Endometrial microvascular endothelial cells (primary cell): Measurements from ENCODE around the gene GFRAL. TPM values are rescaled to one million over a fixed set of nuclear protein-coding genes. Genes with fewer than 3 reads are reported as not detected.

ENCODE experiments used
- in situ Hi-C: cut with HindIII; loops from 2 replicates; pipeline ENCODE4 v1.10.0; 2017; ENCODE audit warnings: low sequenced_read_pairs, low pct_unique_long_range_greater_than_20kb; ENCODE audit errors: inconsistent ontology term
- total RNA-seq: library from RNA; depleted of rRNA; stranded (reverse); fragments of >200 nt; gene quantifications from one replicate; pipeline ENCODE4 v1.2.3, GENCODE V29; 2015; ENCODE audit errors: inconsistent ontology term

GFRAL gene
- total RNA-seq, 1 donor from 2014 or later, result not detected

DNA sequence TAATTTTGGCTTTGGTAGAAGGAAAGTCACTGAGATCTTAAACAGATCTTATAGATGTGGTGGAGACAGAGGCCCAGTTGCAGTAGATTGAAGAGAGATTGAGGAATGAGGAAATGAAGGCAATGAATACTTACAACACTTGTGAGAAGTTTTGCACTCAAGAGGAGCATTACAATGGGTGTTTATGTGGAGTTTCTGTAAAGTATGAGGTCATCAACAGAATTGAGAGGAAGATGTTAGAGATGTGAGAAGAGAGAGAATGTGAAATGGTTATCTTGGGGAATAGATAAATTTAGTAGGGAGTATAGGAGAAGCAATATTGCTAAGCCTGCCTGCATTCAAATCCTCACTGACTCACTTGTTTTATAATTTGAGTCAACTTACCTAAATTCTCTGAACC is 83.4 kb downstream of the GFRAL start:
- in situ Hi-C loops, result no loop called here

DNA sequence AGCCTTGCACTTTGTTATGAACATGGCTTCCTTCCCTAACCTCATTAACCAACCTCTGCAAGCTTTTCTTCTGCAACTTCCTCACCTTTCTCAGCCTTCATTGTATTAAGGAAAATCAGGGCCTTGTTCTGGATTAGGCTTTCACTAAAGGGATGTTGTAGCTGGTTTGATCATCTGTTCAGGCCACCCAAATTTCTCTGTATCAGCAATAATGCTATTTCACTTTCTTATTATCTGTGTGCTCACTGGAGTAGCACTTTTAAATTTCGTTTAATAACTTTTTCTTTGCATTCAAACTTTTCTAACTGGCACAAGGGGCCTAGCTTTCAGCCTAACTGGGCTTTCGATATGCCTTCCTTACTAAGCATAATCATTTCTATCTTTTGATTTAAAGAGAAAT is 96.7 kb downstream of the GFRAL start:
- in situ Hi-C loops, result no loop called here

DNA sequence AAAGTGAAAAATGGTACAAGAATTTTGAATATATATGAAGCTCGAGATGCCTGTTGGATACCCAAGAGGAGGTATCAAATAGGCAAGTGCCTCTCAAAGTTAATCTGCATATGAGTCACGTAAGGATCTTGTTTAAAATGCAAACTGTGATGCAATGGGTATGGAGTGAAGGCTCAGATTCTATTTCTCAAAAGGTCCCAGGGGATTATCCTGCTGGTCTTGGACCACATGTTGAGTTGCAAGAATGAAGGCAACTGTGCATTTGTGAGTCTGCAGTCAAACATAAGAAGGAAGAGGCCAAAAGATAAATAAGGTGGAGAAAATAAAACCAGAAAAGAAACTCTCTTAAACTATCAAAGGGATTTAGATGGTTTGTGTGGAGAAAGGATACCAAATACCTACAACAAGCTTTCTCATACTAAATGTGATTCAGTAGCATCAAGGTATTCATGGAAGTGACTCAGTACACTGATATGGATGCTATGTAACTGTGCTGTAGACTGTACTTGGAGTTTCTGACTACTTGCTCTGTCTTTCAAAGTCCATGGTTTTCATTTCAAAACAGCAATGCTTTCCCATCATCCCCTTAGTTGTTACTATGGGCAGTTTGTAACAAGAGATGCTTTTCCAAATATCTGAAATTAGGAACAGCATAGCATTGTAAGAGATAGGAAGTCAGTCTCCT is 106.3 kb downstream of the GFRAL start:
- in situ Hi-C loops, result no loop called here

DNA sequence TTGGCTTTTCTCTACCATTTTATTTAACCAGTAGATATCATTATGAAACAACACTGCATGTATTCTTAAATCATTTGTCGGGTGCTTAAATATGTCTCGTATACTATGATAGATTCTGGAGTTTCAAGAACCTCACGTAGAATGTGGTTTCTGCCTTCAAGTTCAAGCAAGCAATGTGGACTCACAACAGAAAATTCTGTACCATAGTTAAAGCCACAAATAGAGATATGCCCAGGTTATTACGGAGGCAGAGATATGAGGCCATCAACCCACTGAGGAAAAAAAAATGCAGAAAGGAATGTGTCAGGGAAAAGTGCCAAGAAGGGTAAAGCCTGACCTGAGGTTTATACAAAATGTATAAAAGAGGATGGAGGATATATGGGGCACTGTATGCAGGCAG is 109.9 kb downstream of the GFRAL start:
- in situ Hi-C loops, result no loop called here

DNA sequence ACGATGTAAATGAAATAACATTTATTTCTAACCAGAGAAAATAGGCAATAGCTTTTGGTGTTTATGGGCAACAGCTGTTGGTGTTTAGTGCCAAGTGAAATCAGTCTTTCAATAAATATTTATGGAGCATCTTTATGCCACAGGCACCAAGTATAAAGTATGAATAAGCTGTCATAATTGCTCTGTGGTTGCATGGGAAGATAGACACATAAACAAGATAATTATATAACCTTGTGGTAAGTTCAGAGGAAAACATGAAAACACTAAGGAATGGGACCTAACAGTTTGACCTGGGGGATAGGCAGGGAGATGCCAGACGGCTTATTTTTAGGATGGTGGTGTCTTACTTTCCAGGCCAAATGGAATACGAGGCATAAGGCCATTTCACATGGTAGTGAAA is 110.9 kb downstream of the GFRAL start:
- in situ Hi-C loops, result no loop called here

DNA sequence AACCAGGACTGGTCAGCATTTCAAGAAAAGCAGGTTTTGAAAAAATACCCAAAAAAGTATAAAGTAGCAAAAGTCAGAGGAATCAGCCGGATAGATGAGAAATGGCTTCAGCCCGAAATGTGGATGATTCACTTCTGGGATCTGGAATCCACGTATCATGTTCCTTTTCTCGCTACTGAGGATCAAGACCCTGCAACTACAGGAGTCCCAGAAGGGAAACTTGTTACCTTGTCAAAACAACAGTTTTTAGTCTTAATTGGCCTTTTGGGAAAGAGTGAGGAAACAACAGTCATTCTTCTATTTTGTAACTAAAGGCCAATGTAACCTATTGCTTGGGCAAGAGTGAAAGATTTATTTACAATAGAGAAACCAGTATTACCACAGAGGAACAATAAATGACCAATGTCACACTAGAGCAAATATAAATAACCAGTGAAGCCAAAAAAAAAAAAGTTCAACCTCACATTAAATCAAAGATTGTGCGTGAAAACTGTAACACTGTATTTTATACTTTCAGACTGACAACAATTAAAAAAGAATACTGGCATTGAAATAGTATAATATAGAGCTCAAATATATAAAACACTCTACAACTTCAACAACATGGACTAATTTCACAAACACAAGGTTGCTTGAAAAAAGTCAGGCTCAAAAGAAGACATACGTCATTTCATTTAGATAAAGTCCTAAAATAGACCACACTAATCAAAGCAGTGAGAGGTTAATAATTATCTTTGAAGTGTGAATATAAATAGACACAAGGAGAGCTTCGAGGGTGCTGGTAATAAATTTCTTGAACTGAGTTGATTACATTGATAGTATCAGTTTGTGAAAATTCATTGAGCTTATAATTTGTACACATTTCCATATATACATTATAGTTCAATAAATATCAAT is 116.2 kb downstream of the GFRAL start:
- in situ Hi-C loops, result no loop called here

DNA sequence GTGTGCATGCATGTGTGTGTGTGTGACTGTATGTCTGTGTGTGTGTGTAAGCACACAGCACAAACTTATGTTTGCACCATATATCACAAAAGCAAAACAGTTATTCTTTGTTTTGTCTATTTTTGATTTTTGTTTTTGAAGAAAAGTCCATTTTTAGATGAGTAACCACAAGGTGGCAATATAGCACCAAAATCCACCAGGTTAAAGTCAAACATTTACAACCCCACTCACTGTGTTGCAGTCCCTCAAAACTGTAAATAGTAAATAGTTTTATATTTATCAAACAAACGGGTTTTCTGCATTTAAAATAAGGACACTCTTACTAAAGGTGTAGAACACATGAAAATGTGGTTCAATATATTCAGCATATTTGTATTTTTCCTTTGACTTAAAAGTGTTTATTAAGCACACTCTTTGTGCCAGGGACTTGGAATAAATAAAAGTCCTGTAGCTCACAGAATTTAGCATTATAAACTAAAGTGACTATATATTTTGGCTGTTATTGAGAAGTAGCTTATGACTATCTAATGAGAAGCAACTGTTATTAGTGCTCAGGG is 118.5 kb downstream of the GFRAL start:
- in situ Hi-C loops, result no loop called here

DNA sequence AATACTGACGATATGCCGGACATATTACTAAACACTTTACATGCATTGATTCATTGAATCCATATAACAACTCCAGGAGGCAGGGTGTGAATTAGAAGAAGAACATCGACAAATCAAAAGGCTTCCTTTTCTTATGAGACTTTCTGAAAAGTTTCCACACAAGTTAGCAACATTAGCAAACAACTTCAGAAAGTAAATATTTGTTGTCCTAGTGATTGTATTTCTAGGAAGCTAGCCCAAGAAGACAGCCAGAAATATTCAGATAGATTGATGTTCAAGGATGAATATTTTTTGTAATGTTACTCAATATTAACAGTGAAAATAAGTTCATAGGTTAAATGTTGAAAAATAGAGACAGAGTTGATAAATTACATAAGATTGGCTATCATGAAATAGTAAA is 120.6 kb downstream of the GFRAL start:
- in situ Hi-C loops, result no loop called here

DNA sequence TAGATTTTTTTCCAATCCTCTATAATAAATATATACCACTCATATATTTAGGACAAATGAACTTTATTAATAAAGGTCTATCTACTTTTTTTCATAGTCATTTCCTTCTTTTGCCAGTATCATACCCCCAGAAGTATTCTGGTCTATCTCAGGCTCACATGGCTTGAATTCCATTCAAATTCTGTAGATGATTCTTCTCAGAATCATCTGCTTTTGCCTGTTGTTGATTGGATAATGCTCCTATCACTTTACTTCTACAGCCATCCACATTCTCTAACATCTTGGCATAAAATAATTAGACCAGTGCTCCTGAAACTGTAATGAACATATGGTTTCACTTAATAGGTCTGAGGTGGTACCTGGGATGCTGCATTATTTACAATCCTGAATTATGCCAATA is 121.2 kb downstream of the GFRAL start:
- in situ Hi-C loops, result no loop called here

DNA sequence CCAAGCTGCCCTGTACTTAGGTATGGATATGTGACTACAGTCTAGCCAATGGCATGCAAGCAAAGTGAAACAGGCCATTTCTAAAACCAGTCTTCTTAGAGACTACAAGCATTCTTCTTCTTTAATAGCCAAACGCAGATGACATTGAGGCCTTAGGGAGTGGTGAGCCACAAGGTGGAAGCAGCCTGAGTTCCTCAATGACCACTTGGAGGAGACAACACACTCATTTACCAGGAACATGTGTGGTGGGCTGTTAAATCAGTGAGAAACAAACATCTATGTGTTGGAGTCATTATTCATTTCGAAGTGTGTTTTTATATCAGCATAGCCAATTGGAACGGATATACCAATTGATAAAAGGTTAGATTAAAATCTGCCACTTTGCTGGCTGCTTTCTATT is 122.0 kb downstream of the GFRAL start:
- in situ Hi-C loops, result no loop called here

DNA sequence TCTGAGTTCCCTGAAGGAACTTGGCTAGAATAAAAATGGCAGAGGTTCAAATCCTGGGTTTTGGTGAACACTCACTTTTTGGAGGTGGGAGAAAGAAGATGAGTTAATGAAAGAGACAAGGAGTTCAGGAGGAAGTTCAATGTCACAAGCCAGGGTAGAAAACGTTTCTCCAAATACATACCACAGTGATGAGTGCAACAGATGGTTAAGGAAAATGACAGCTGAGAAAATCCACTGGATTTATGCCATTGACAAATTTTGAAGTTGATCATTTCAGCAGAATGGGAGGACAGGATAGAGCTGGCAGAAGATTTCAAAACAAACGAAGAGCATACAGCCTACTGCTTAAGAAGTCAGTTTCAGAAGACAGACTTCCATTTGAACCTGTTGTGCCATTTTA is 122.7 kb downstream of the GFRAL start:
- in situ Hi-C loops, result no loop called here

Other genes with a start within 250 kb of the GFRAL start
- not detected for gene HCRTR2, start 153.0 kb upstream of the GFRAL start, total RNA-seq